GM18507 (cell line): ENCODE results near the gene FLII.

ENCODE experiments used
- DNase-seq: peaks from one replicate; pipeline ENCODE4 v3.0.0; 2011; ENCODE audit warnings: low read depth; ENCODE audit not compliant: insufficient read length; ENCODE audit errors: extremely low spot score
- FAIRE-seq: peaks from 2 replicates; lab custom pipeline; 2011; peaks lifted over from hg19 to GRCh38; lab: Jason Lieb, UNC

FLII gene

GRCh38 chr17:18246880-18247612, 11.5 kb downstream of the FLII start:
- DNase-seq = no peak
- no peak for FAIRE-seq

- FAIRE-seq (no peak), DNase-seq (no peak)
Observed at GRCh38 chr17:18246109-18246725, 12.3 kb downstream of the FLII start.

GRCh38 chr17:18245038-18245776, 13.3 kb downstream of the FLII start:
- DNase-seq = no peak
- no peak for FAIRE-seq

- DNase-seq (no peak), FAIRE-seq (no peak)
Observed at GRCh38 chr17:18241229-18241871, 17.2 kb downstream of the FLII start.

DNA sequence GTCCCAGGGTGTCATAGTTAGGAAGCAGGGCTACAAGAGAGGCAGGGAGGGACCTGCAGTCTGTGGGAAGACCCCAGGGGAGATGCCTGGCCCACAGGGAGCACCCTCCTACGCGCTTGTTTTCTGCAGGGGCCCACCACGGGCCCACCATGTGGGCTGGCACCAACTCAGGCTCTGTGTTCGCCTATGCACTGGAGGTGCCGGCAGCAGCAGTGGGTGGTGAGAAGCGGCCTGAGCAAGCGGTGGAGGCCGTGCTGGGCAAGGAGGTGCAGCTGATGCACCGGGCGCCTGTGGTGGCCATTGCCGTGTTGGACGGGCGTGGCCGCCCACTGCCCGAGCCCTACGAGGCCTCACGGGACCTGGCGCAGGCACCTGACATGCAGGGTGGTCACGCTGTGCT, 18.1 kb downstream of the FLII start:
- no peak for DNase-seq
- no peak for FAIRE-seq

GRCh38 chr17:18238299-18238698, 20.2 kb downstream of the FLII start:
- no peak for DNase-seq
- no peak for FAIRE-seq

DNA sequence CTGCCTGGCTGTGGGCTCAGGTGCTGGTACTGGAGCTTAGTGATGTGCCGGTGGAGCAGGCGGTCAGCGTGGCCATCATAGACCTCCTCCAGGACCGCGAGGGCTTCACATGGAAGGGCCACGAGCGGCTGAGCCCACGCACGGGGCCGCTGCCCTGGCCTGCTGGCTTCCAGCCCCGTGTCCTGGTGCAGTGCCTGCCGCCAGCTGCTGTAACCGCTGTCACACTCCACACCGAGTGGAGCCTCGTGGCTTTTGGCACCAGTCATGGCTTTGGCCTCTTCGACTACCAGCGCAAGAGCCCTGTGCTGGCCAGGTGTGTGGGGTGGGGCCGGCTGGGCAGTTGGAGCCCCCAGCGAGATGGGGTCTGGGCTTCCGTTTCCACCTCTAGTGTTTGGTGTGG, 21.1 kb downstream of the FLII start:
- no peak for DNase-seq
- no peak for FAIRE-seq

DNA sequence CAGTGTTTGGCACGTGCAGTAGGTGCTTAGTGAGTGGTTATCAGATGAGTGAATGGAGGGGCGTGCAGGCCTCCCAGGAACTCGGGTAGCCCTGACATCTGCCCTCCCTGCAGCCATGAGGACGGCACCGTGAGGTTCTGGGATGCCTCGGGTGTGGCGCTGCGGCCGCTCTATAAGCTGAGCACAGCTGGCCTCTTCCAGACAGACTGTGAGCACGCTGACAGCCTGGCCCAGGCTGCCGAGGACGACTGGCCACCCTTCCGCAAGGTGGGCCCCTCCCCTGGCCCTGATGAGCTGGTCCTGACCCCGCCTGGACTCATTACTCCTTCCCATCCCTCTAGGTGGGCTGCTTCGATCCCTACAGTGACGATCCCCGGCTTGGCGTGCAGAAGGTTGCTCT, 22.0 kb downstream of the FLII start:
- DNase-seq = no peak
- no peak for FAIRE-seq

- DNase-seq = no peak
- no peak for FAIRE-seq
Observed at GRCh38 chr17:18235743-18236256, 22.7 kb downstream of the FLII start.

GRCh38 chr17:18234853-18235380, 23.6 kb downstream of the FLII start:
- no peak for DNase-seq
- no peak for FAIRE-seq

DNA sequence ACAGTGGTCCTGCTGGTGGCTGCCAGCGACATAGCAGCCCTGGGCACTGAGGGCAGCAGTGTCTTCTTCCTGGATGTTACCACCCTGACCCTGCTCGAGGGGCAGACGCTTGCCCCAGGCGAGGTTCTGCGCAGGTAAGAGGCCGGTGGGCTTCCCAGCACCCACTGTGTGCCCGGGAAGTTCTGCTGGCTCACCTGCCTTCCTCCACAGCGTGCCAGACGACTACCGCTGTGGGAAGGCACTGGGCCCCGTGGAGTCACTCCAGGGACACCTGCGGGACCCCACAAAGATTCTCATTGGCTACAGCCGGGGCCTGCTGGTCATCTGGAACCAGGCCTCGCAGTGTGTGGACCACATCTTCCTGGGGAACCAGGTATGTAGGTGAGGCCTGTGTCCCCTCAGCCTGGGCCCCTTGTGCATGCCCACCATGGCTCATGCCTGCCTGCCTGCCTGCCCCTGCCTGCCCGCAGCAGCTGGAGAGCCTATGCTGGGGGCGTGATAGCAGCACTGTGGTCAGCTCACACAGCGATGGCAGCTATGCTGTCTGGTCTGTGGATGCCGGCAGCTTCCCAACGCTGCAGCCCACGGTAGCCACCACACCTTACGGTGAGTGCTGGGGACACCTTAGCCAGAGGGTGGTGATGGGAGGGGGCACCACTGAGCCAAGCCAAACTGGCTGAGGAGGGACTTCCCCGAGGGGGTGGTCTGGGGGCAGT, 24.6 kb downstream of the FLII start:
- FAIRE-seq (no peak), DNase-seq (no peak)

GRCh38 chr17:18231164-18231563, 27.4 kb downstream of the FLII start:
- DNase-seq = no peak
- no peak for FAIRE-seq

DNA sequence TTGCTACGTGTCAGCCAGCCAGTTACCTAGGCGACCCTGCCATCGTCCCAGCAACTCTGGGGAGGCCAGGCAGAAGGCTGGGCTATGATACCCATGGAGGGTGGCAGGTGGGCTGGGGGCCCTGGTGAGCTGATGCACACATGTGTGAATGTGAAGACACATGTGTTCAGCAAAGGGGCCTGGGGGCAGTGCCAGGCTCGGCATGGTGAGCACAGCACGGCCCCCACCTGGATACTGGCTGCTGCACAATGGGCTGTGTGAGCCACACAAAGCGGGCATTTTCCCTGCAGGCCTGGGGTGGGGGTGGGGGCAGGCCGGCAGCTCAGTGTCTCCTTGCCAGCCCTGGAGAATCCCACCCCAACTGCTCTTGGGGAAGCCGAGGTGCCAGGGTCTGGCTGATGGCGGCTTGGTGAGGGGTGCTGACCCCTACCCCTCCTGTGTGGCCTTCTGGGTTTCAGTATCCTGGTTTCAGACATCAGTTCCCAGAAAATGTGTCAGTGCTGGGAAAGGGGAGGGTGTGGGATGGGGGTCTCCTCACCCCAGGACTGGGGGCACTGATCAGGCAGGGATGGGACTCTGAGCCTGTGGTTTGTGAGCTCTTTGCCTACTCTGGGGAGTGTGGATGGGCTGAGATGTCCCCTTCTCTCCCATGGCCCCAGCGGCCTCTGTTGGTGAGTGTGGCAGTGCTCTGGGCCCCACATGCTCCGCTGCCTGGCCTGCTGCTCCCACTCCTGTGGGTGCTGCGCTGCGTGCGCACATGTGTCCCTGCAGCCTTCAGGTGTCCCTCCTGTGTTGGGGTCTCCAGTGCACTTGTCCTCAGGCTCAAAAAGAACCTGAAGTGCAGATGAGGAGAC, 28.0 kb downstream of the FLII start:
- no peak for FAIRE-seq
- no peak for DNase-seq

DNA sequence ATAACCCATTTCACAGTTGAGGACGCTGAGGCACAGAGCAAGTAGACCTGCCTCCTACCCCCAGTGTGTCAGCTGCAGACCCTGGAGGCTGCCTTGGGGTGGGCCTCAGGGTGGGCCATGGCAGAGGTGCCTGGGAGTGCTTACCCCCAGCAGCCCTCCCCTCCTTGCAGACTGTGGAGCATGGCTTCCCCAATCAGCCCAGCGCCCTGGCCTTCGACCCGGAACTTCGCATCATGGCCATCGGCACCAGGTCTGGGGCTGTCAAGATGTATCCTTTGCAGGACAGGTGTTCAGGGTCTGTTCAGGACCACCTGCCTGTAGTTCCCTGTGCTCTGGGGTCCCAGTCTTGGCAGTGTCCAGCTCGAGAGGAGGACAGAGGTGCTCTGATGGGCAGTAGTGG, 28.8 kb downstream of the FLII start:
- FAIRE-seq (no peak), DNase-seq (no peak)

DNA sequence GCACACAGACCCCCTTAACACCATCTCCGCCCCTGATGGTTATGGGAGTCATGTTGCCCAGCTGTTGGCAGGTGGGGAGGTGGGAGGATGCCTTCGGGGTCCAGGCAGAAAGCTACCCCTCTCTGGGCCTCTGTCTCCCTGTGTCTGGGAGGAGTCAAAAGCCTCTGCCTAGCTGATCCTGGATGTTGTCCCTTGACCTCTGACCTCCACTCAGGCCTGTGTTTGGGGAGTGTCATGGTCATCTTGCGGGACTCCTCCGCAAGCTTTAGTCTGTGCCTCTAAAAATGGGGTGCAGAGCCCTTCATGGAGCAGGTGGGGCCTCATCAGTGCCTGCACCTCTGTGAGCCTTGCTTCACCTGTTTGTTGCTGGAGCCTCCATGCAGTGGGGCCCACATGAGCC, 29.3 kb downstream of the FLII start:
- DNase-seq (no peak), FAIRE-seq (no peak)

DNA sequence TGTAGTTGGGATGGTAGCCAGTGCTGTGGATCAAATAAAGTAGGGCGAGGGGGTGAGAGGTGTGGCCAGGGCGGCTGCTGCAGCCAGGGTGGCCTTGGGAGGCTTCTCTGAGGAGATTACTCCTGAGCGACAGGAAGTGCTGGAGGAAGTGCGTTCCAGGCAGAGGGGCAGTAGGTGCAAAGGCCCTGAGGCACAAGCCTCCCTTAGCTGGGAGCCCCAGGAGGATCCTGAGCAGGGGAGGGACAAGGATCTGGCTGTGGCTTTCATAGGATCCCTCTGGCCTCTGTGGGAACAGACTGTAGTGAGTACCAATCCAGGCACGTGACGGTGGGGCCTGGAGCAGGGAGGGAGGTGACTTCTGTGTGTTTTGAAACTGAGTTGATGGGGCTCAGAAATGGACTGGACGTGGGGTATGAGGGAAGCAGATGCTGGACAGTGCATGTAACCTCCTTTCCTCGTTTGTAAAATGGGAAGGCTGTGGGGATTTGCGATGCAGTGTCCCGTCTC, 30.3 kb downstream of the FLII start:
- no peak for DNase-seq
- no peak for FAIRE-seq

GRCh38 chr17:18227635-18228034, 30.9 kb downstream of the FLII start:
- no peak for DNase-seq
- FAIRE-seq = no peak

- FAIRE-seq (no peak), DNase-seq (no peak)
Observed at GRCh38 chr17:18226284-18226945, 32.1 kb downstream of the FLII start.
